GM10266 (cell line): ENCODE measurements around the gene ZC3H7B.

Source experiments
- DNase-seq: peaks from one replicate; pipeline ENCODE4 v3.0.0; 2012; ENCODE audit errors: extremely low spot score
- TF ChIP-seq, protein P1 (sequence below): IDR thresholded peaks from 2 replicates; pipeline ENCODE4 v1.5.1; 2012; ENCODE audit warnings: mild to moderate bottlenecking, low read depth; ENCODE audit not compliant: control insufficient read depth, insufficient read depth; ENCODE audit errors: missing control alignments

The ZC3H7B gene

DNA sequence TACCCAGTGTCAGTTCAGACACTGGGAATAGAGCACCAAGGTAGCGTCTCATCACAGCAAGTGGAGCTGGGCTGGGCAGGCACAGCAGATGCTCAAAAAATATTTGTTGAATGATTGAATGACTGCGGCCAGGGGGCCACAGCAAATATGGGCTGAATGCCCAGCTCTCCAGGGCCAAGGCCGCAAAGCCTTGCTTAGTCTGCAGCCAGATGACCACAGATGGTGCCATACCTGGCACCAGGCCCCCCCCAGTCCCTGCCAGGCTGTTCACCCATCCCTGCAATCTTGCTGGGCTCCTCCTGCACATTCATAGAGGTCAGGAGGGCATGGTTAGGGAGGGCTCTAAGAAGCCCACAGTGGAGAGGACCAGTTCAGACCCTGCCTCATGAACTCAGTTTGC lies 32.9 kb downstream of the ZC3H7B start:
- TF ChIP-seq, protein P1, sequence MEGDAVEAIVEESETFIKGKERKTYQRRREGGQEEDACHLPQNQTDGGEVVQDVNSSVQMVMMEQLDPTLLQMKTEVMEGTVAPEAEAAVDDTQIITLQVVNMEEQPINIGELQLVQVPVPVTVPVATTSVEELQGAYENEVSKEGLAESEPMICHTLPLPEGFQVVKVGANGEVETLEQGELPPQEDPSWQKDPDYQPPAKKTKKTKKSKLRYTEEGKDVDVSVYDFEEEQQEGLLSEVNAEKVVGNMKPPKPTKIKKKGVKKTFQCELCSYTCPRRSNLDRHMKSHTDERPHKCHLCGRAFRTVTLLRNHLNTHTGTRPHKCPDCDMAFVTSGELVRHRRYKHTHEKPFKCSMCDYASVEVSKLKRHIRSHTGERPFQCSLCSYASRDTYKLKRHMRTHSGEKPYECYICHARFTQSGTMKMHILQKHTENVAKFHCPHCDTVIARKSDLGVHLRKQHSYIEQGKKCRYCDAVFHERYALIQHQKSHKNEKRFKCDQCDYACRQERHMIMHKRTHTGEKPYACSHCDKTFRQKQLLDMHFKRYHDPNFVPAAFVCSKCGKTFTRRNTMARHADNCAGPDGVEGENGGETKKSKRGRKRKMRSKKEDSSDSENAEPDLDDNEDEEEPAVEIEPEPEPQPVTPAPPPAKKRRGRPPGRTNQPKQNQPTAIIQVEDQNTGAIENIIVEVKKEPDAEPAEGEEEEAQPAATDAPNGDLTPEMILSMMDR: no peak
- no peak for DNase-seq

DNA sequence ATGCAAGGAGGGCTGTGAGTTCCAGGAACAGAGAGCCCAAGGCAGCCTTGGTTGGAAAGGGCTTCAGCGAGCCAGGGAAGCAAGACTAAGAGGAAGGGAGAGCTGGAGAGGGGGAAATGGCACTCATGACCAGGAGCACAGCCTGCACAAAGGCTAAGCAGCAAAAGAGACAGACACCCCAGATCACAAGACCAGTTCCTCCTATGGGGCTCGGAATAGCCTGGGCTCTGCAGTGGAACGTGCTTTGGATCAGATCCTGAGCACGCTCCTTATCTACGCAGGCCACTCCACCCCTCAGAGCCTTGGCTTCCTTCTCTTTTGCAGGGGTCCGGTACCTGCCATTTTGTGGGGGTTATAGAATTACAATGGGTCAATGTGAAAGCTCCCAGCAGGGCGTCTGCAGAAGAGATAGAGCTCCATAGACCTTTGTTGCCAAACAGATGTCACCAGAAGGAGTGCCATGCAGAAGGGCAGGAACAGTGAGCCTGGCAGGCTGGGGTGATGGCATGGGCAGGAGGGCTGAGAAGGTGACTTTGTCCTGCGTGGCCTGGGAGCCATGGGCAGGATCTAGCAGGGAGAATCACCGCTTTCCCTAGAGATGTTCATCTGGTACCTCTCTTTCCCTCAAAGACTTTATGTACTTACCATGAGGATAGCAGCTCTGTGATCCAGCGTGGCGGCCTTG lies 33.8 kb downstream of the ZC3H7B start:
- TF ChIP-seq, protein P1: no peak
- DNase-seq: no peak

DNA sequence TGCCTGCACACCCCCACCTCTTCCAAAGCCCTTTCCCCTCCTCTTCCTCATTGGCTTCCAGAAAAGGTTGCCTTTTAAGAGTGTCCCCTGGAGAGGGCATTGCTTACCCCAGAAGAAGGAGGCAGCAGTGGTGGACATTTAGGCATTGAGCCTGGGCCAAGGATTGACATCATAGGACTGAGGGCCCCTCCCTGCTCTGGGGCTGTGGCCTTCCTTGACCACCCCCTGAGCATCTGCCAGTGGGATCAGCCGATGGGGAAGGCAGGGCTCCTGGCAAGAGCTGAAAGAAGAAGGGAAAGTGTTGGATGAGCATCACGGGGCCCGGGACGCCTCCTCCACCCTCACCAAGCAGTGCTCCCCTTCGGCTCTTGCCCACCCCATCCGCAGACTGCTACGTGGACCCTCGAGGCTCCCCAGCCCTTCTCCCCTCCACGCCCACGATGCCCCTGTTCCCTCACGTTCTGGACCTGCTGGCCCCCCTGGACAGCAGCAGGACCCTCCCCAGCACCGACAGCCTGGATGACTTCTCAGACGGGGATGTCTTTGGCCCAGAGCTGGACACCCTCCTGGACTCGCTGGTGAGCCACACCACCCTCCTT lies 37.4 kb downstream of the ZC3H7B start:
- TF ChIP-seq, protein P1: no peak
- DNase-seq: no peak

DNA sequence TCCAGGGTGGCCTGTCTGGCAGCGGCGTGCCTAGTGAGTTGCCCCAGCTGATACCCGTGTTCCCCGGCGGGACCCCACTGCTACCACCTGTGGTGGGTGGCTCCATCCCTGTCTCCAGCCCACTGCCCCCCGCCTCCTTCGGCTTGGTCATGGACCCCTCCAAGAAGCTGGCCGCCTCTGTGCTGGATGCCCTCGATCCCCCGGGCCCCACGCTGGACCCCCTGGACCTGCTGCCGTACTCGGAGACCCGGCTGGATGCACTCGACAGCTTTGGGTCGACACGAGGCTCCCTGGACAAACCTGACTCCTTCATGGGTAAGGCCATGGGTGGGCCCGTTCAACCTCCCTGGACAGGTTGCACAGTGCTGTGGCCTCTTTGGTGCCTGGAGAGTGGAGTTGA lies 38.5 kb downstream of the ZC3H7B start:
- TF ChIP-seq, protein P1: no peak
- no peak for DNase-seq

DNA sequence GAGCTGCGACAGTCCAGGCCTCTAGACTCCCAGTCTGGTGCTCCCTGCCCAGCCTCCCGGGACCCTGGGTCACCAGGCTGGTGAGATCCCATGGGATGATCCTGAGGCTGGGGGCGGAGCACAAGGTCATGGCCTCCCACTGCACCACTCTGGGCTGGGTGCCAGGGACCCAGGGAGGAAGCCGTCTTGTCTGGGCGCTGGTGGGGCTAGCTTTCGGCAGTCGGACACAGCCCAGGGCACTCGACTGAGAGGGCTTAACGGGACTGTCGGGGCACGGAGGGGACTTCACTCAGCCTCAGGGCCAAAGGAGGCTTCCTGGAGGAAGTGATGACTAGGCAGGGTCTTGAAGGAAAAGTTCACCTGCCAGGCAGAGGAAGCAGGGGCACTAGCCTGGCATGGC lies 39.0 kb downstream of the ZC3H7B start:
- no peak for DNase-seq
- TF ChIP-seq, protein P1: no peak

DNA sequence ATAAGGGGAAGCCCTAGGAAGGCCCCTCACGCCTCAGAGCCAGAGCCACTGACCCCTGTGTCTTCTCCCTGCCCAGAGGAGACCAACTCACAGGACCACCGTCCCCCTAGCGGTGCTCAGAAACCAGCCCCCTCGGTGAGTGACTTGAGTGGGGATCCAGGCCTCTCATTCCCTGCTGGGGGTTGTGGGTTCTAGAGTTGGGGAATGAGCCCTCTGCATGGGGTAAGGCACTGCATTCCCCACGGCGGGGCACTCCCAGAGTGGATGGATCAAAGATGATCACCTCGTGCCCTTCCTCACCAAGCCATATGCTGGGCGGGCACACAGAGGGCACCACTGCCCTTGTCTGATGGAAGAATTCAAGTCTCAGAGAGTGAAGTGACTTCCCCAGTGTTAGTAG lies 39.7 kb downstream of the ZC3H7B start:
- TF ChIP-seq, protein P1: no peak
- no peak for DNase-seq

DNA sequence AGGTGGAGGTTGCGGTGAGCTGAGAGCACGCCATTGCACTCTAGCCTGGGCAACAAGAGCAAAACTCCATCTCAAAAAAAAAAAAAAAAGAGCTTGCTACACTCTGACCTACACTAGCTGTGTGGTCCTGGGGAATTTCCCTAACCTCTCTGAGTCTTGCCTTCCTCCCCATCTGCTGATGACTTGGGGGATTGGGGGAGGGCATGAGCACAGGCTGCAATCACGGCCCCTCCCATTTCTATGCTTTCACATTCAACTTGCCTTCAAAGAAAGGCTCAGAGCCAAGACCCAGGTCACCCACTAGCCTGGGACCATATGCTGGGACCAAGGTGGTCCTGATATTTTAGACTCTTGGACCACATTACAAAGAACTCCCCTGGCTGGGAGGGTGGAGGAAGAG lies 40.7 kb downstream of the ZC3H7B start:
- peak; percentile 75 for DNase-seq

More for the DNA sequence above, 40.7 kb downstream of the ZC3H7B start:
- TF ChIP-seq, protein P1: no peak
